Right lobe of liver (tissue), 6 donors: ENCODE data around the gene F8. TPM values are rescaled to one million over a fixed set of nuclear protein-coding genes. Genes with fewer than 3 reads are reported as not detected.
A peak's percentile ranks its signal among the peaks of the same experiment; 100 is the strongest.

Source experiments
- ATAC-seq, 4 donors: fragments of 200-7000 bp; cut with Tn5 transposase; one replicate each; pipeline ENCODE4 v1.9.1; 2020; ENCODE audit warnings: mild to moderate bottlenecking in 4 of 4, moderate library complexity in 4 of 4
- DNase-seq, 3 donors: peaks; one replicate each; pipeline ENCODE4 v3.0.0-alpha.2; 2020
- H3K27ac ChIP-seq, 3 donors: fragments of 200-600 bp; one replicate each; pipeline ENCODE4 v1.8.0; 2022
- H3K27me3 ChIP-seq, 2 donors: fragments of 200-600 bp; one replicate each; pipeline ENCODE4 v1.8.0; 2022
- H3K36me3 ChIP-seq, 4 donors: fragments of 200-600 bp; sonication (generic) in 1 of 4; one replicate each; pipeline versions ENCODE4 v1.5.1 to v1.8.0; 2017 to 2022; ENCODE audit warnings: control low read depth in 1 of 4
- H3K4me1 ChIP-seq, 4 donors: fragments of 200-600 bp; sonication (generic) in 1 of 4; one replicate each; pipeline versions ENCODE4 v1.5.1 to v1.8.0; 2017 to 2022; ENCODE audit warnings: control low read depth in 1 of 4
- H3K4me3 ChIP-seq, 3 donors: fragments of 200-600 bp; one replicate each; pipeline ENCODE4 v1.8.0; 2022
- H3K9me3 ChIP-seq, 4 donors: fragments of 200-600 bp; sonication (generic) in 1 of 4; one replicate each; pipeline versions ENCODE4 v1.5.1 to v1.8.0; 2017 to 2022; ENCODE audit warnings: control low read depth in 1 of 4
- POLR2A ChIP-seq: fragments of 450-650 bp; IDR thresholded peaks from one replicate; pipeline ENCODE4 v1.6.1; 2017; ENCODE audit warnings: antibody characterized with exemption, mild to moderate bottlenecking
- WGBS: methylation state at CpG from one replicate; pipeline ENCODE4 v1.1.6; 2018; ENCODE audit warnings: low coverage, low lambda C conversion rate; ENCODE audit not compliant: insufficient coverage; ENCODE audit errors: missing lambda C conversion rate; 5-methylcytosine and 5-hydroxymethylcytosine counted together
- intact Hi-C, 2 donors: fragments of 100-400 bp; cut with DNase I; formaldehyde crosslinking; loops; one replicate each; pipeline versions ENCODE4 v1.11.2 to v1.14.1; 2022
- total RNA-seq, 6 experiments: library from RNA; depleted of rRNA in 2 of 6; stranded (reverse); fragments of >200 nt in 2 of 6; fragmentation: NEBNext Ultra II Directional in 3 of 6; extraction: Animal tissue kit (Norgen Biotek cat#: 25700) in 3 of 6; gene quantifications; one replicate each; pipeline versions ENCODE4 v1.1.0 to v1.2.4, GENCODE V29; 2016 to 2023
- TF ChIP-seq, protein P1 (sequence below), 4 donors: fragments of 200-600 bp in 3 of 4; fragments of 450-650 bp in 1 of 4; IDR thresholded peaks; one replicate each; pipeline versions ENCODE4 v1.5.1 to v1.8.0; 2016 to 2022; ENCODE audit warnings: antibody characterized with exemption in 4 of 4, mild to moderate bottlenecking in 2 of 4
- donor health status: DM: no; HTN: yes; CAD: no.
- donor health status: DM: no; HTN: no; CAD: no.
- donor health status: DM: no; HTN: no; CAD: no.
- donor health status: DM: no; HTN: yes; CAD: no.
- donor health status: DM: no; HTN: yes; CAD: no.

F8 gene
- total RNA-seq, 6 experiments from 2014 or later: 19.4 to 36.2 (median 26.3) TPM

DNA sequence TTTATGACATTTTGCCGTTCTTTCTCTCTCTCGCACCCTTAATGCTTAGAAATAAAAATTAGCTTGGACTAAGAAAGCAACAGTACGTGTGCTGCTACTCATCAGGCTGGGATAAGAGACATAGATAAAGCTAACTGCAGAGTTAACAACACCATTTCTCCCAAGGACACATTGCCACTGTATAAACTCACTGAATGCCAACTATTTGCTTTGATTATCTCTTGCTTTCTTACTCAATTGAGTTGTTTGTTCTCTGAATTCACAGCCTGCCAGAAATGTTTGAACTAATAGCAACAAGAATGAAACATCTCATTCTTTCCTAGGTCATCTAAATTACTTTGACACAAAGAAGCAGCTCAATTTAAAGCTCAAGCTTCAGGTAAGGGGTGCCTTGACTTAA lies 34.6 kb downstream of the F8 start:
- ATAC-seq: peak; percentile 75 to 86 (median 78)
- TF ChIP-seq POLR2A: no peak
- TF ChIP-seq, protein P1, sequence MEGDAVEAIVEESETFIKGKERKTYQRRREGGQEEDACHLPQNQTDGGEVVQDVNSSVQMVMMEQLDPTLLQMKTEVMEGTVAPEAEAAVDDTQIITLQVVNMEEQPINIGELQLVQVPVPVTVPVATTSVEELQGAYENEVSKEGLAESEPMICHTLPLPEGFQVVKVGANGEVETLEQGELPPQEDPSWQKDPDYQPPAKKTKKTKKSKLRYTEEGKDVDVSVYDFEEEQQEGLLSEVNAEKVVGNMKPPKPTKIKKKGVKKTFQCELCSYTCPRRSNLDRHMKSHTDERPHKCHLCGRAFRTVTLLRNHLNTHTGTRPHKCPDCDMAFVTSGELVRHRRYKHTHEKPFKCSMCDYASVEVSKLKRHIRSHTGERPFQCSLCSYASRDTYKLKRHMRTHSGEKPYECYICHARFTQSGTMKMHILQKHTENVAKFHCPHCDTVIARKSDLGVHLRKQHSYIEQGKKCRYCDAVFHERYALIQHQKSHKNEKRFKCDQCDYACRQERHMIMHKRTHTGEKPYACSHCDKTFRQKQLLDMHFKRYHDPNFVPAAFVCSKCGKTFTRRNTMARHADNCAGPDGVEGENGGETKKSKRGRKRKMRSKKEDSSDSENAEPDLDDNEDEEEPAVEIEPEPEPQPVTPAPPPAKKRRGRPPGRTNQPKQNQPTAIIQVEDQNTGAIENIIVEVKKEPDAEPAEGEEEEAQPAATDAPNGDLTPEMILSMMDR (IDR thresholded peaks at IDR 0.05): no peak
- H3K4me1 ChIP-seq: peaks cover 0 to 8% (median 3%) of the 10 kb centered on the region in 4 donors
- peak overlapping the region in 2 of 3 donors; percentile 71 to 73 for H3K27ac ChIP-seq
- no peaks in the 10 kb centered on the region for H3K9me3 ChIP-seq
- H3K36me3 ChIP-seq: no peaks in the 10 kb centered on the region
- no peaks in the 10 kb centered on the region for H3K27me3 ChIP-seq
- 38% methylated on average over 3 of the region's 3 CpGs for WGBS
- intact Hi-C loops: loop anchor here in 1 of 2 donors (10.0 kb wide), 1 partner anchor 67 kb away; no protein-coding TSS in a partner anchor
- H3K4me3 ChIP-seq: no peak overlapping the region
- no peak for DNase-seq

DNA sequence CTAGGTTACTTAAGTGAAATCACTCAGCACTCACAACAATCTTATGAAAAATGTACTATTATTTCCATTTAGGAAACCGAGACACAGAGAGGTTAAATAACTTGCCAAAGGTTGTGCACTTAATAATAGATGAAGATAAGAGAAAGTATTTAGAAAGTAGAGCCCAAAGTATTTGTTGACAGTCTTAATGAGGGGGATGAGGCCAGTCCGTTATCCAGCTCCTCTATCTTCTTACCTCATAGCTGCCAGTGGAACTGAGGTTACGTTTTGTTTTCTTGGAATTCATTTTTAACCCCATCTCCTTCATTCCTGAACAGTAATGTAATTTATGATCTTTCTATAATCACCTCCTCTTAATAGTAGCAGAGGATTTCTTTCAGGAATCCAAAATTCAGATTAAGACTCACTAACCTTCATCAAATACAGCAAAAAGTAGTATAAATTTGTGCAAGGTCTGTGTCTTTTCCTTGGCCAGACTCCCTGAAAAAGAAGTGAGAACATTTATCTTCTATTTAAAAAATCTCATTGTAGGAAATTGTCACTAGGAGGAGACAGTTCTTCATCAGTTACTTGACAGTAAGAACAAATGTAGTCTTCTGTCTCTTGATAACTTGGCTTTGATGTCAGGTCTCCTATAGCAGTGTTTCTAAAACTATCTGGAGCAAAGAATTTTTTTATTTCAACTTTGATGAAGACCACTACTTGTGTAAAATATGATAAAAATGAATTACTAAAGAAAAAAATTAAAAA lies 35.5 kb downstream of the F8 start:
- 15% methylated on average over 3 of the region's 3 CpGs for WGBS
- ATAC-seq: peak; percentile 46 to 56 (median 54)
- intact Hi-C loops: loop anchor here in 1 of 2 donors (10.0 kb wide), 1 partner anchor 68 kb away; no protein-coding TSS in a partner anchor
- Histone ChIP-seq H3K4me1 (peaks cover 0 to 8% (median 3%) of the 10 kb centered on the region in 4 donors), H3K4me3 (no peak overlapping the region), H3K27me3 (no peaks in the 10 kb centered on the region), H3K9me3 (no peaks in the 10 kb centered on the region), H3K27ac (peak overlapping the region in 1 of 3 donors; percentile 71), H3K36me3 (no peaks in the 10 kb centered on the region)
- no peak for DNase-seq
- TF ChIP-seq POLR2A: no peak
- TF ChIP-seq, protein P1 (IDR thresholded peaks at IDR 0.05): peak; percentile 22 to 42 (median 32)

DNA sequence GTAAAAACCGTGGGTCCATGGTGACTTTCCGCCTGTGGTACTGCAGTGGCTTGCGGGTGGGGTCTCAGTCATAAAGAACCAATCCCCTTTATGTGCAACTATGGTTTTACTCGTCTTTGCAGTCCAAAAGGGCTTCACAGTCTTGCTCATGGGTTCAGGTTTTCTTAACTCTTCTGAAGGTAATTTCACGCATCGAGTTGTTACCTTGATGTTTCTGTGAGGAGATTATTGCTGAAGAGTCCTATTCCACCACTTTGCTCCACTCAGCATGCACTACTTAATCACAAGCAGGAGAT lies 41.5 kb downstream of the F8 start:
- TF ChIP-seq, protein P1 (IDR thresholded peaks at IDR 0.05): no peak
- TF ChIP-seq POLR2A: no peak
- peak overlapping the region in 1 of 3 donors; percentile 50 for H3K4me3 ChIP-seq
- no peak overlapping the region for H3K27ac ChIP-seq
- H3K4me1 ChIP-seq: no peaks in the 10 kb centered on the region
- 24% methylated on average over 3 of the region's 6 CpGs for WGBS
- DNase-seq (no peak), ATAC-seq (no peak)
- no peaks in the 10 kb centered on the region for H3K9me3 ChIP-seq
- intact Hi-C loops: loop anchor here in 1 of 2 donors (10.0 kb wide), 1 partner anchor 74 kb away; no protein-coding TSS in a partner anchor
- no peaks in the 10 kb centered on the region for H3K36me3 ChIP-seq
- H3K27me3 ChIP-seq: no peaks in the 10 kb centered on the region

DNA sequence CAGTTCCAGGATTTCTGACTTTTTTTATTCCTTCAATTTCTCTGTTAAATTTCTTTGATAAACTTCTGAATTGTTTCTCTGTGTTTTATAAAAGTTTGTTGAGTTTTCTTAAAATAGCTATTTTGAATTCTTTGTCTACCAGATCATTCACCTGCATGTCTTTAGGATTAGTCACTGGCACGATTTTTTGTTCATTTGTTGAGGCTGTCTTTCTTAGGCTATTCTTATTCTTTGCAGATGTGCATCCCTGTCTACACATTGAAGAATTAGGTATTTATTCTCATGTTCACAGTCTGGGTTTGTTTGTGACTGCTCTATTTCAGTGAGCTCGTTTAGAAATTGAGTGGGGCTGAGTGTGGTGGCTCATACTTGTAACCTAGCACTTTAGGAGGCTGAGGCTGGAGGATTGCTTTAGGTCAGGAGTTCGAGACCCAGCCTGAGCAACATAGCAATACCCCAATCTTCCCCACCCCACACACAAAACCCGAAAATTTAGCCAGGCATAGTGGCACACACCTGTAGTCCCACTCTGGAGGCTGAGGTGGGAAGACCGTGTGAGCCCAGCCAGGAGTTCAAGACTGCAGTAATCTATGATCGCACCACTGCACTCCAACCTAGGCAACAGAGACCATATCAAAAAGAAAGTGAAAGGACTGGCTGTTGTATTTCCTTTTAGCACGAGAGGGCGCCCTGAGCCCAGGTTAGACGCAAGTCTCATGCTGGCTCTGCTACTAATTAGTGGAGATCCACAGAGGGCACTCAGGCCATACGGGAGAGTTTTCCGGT lies 42.0 kb downstream of the F8 start:
- intact Hi-C loops: loop anchor here in 1 of 2 donors (10.0 kb wide), 1 partner anchor 74 kb away; no protein-coding TSS in a partner anchor
- no peaks in the 10 kb centered on the region for H3K36me3 ChIP-seq
- peak; percentile 98 to 99 (median 99) for ATAC-seq
- H3K27ac ChIP-seq: no peak overlapping the region
- peak overlapping the region; percentile 25 to 50 (median 34) for H3K4me3 ChIP-seq
- DNase-seq: peak; percentile 55 to 73 (median 72)
- 12% methylated on average over 9 of the region's 11 CpGs for WGBS
- TF ChIP-seq POLR2A: no peak
- TF ChIP-seq, protein P1 (IDR thresholded peaks at IDR 0.05): peak; percentile 69 to 85 (median 83)
- no peaks in the 10 kb centered on the region for H3K4me1 ChIP-seq
- H3K27me3 ChIP-seq: no peaks in the 10 kb centered on the region
- no peaks in the 10 kb centered on the region for H3K9me3 ChIP-seq
